Mesothelial cell of epicardium (in vitro differentiated cells): ENCODE results near the gene HPCAL1. TPM values are rescaled to one million over a fixed set of nuclear protein-coding genes. Genes with fewer than 3 reads are reported as not detected.

ENCODE experiments used
- DNase-seq, 2 experiments: peaks; one replicate each; pipeline ENCODE4 v3.0.0; 2021; ENCODE audit warnings: low spot score in 2 of 2; ENCODE audit not compliant: unreplicated experiment in 2 of 2
- H3K27ac Mint-ChIP-seq: 2 replicates; pipeline ENCODE4 v1.8.0; 2021; ENCODE audit warnings: mixed read lengths
- H3K27me3 Mint-ChIP-seq: 2 replicates; pipeline ENCODE4 v1.8.0; 2021; ENCODE audit warnings: low read depth, mixed read lengths
- H3K36me3 Mint-ChIP-seq: 2 replicates; pipeline ENCODE4 v1.8.0; 2021; ENCODE audit warnings: mixed read lengths
- H3K4me1 Mint-ChIP-seq: 2 replicates; pipeline ENCODE4 v1.8.0; 2021; ENCODE audit warnings: mixed read lengths
- H3K4me3 Mint-ChIP-seq: 2 replicates; pipeline ENCODE4 v1.8.0; 2021; ENCODE audit warnings: mild to moderate bottlenecking, moderate library complexity, mixed read lengths
- H3K9me3 Mint-ChIP-seq: 2 replicates; pipeline ENCODE4 v1.8.0; 2021; ENCODE audit warnings: mixed read lengths
- CTCF ChIP-seq: fragments of 200-600 bp; sonication (generic); IDR thresholded peaks from one replicate; pipeline ENCODE4 v1.5.0; 2021; ENCODE audit warnings: antibody characterized with exemption; ENCODE audit not compliant: unreplicated experiment
- total RNA-seq: library from RNA; stranded (reverse); gene quantifications from 3 replicates; pipeline ENCODE4 v1.2.1, GENCODE V29; 2021

The HPCAL1 gene
- total RNA-seq, 1 donor from 2014 or later: 17.5 TPM

GRCh38 chr2:10321622-10322021 lies 18.9 kb downstream of the HPCAL1 start:
- no peak for DNase-seq
- H3K4me3 Mint-ChIP-seq: no peak overlapping the region

GRCh38 chr2:10322481-10322880 lies 19.8 kb downstream of the HPCAL1 start:
- no peak for TF ChIP-seq CTCF
- DNase-seq: no peak
- H3K27me3 Mint-ChIP-seq: no peaks in the 10 kb centered on the region

More at GRCh38 chr2:10321622-10322021, 18.9 kb downstream of the HPCAL1 start:
- H3K27ac Mint-ChIP-seq: no peak overlapping the region
- no peaks in the 10 kb centered on the region for H3K4me1 Mint-ChIP-seq
- no peak for TF ChIP-seq CTCF
- no peaks in the 10 kb centered on the region for H3K9me3 Mint-ChIP-seq
- peaks cover 6% of the 10 kb centered on the region for H3K36me3 Mint-ChIP-seq
- H3K27me3 Mint-ChIP-seq: no peaks in the 10 kb centered on the region

GRCh38 chr2:10322973-10323372 lies 20.3 kb downstream of the HPCAL1 start:
- peaks cover 6% of the 10 kb centered on the region for H3K36me3 Mint-ChIP-seq
- H3K4me3 Mint-ChIP-seq: no peak overlapping the region
- no peak for TF ChIP-seq CTCF
- no peaks in the 10 kb centered on the region for H3K4me1 Mint-ChIP-seq
- no peak for DNase-seq
- H3K9me3 Mint-ChIP-seq: no peaks in the 10 kb centered on the region
- no peak overlapping the region for H3K27ac Mint-ChIP-seq
- no peaks in the 10 kb centered on the region for H3K27me3 Mint-ChIP-seq

More at GRCh38 chr2:10322481-10322880, 19.8 kb downstream of the HPCAL1 start:
- Mint-ChIP-seq H3K9me3 (no peaks in the 10 kb centered on the region), H3K36me3 (peaks cover 6% of the 10 kb centered on the region), H3K27ac (no peak overlapping the region), H3K4me3 (no peak overlapping the region), H3K4me1 (no peaks in the 10 kb centered on the region)

- H3K27ac Mint-ChIP-seq: no peak overlapping the region
- TF ChIP-seq CTCF: no peak
- H3K9me3 Mint-ChIP-seq: no peaks in the 10 kb centered on the region
- H3K4me1 Mint-ChIP-seq: no peaks in the 10 kb centered on the region
- peaks cover 6% of the 10 kb centered on the region for H3K36me3 Mint-ChIP-seq
- no peak overlapping the region for H3K4me3 Mint-ChIP-seq
- DNase-seq: no peak
- H3K27me3 Mint-ChIP-seq: no peaks in the 10 kb centered on the region
Observed at GRCh38 chr2:10323535-10323934, 20.8 kb downstream of the HPCAL1 start.

- Mint-ChIP-seq H3K27ac (no peak overlapping the region), H3K9me3 (no peaks in the 10 kb centered on the region), H3K4me3 (no peak overlapping the region), H3K36me3 (peaks cover 6% of the 10 kb centered on the region), H3K4me1 (no peaks in the 10 kb centered on the region), H3K27me3 (no peaks in the 10 kb centered on the region)
- TF ChIP-seq CTCF: no peak
- no peak for DNase-seq
Observed at GRCh38 chr2:10324095-10324832, 21.6 kb downstream of the HPCAL1 start.
